ENCODE measurements around the gene ARL4A. TPM values are rescaled to one million over a fixed set of nuclear protein-coding genes. Genes with fewer than 3 reads are reported as not detected.

ARL4A gene
- total RNA-seq, 1 experiment from 2014 or later: 39.4 TPM

DNA sequence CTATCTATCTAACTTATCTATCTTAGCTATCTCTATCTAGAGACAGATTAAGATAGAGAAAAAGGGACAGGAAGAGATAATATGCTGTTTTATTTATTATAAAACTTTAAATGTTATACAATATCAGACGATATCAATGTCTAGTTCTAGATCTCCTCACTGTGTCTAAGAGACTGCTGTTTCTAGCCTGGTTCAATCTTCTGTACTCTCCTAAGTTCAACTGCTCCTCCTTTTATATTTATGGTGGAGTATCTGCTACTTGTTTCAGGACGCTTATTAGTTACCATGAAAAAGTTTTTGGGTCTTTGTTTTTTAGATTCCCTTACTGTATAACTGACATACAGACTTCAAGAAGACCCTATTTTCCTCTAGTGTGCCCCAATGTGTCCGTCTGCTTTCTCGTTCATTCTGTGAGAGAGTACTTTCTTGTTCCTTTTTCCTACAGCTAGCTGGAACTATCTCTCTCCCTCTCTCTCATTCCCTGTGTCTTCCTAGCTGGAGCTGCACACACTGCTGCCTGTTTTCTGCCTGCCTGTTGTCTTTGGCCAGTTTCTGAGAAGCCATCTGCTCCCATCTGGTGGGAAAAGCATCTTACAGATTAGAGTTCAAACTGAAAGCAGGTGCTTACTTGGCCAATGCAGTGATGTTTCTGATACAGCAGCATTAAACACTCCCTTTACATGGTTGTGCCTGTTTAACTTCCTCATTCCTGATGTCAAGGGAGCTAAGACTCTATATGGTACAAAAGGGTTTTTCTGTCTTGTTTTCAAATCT lies 49.4 kb upstream of the ARL4A start:
- Mint-ChIP-seq H3K4me3 (no peak overlapping the region), H3K9me3 (no peaks in the 10 kb centered on the region), H3K27me3 (ENCODE audit: low read depth) (no peaks in the 10 kb centered on the region), H3K27ac (no peak overlapping the region), H3K4me1 (0 out of 4 replicates have a peak, but pooled peaks cover 0 to 2% of the 10 kb centered on the region in 2 experiments), H3K36me3 (ENCODE audit: insufficient read depth in 1 of 3, low read depth in 3 of 3) (no peaks in the 10 kb centered on the region)
- Histone ChIP-seq H3K56ac (ENCODE audit: insufficient read length, low read depth, low read length) (no peak overlapping the region), H3K14ac (ENCODE audit: insufficient read depth, low read length) (no peak overlapping the region), H3K79me2 (ENCODE audit: insufficient read depth, low read length) (no peaks in the 10 kb centered on the region), H2BK12ac (ENCODE audit: insufficient read length, low read depth, low read length) (no peak overlapping the region), H2BK20ac (ENCODE audit: low read depth, low read length, poor library complexity, severe bottlenecking) (no peak overlapping the region), H3K18ac (ENCODE audit: insufficient read length, low read depth, low read length) (no peak overlapping the region), H3K27me3 (ENCODE audit: insufficient read depth, low read length) (no peaks in the 10 kb centered on the region; the same call in 1 of the 2 replicates), H3K79me1 (ENCODE audit: insufficient read depth, low read depth, low read length, poor library complexity, severe bottlenecking) (no peaks in the 10 kb centered on the region), H2BK15ac (ENCODE audit: low read depth, low read length) (no peak overlapping the region), H2AFZ (ENCODE audit: low read length) (no peak overlapping the region), H3K4me1 (ENCODE audit: insufficient read depth, low read length) (no peaks in the 10 kb centered on the region), H2AK5ac (ENCODE audit: insufficient read length, low read length) (no peak overlapping the region), H4K20me1 (ENCODE audit: control insufficient read depth, insufficient read depth, insufficient read length) (no peaks in the 10 kb centered on the region), H2BK120ac (ENCODE audit: low read depth, low read length, poor library complexity, severe bottlenecking) (no peak overlapping the region), H3K9me3 (ENCODE audit: control insufficient read depth, low read depth, low read length) (no peaks in the 10 kb centered on the region), H3T11ph (ENCODE audit: low read length) (no peak overlapping the region), H3K23me2 (ENCODE audit: insufficient read length, low read depth, low read length, poor library complexity, severe bottlenecking) (no peaks in the 10 kb centered on the region), H3K9ac (ENCODE audit: extremely low read depth, insufficient read length, low read length) (no peak overlapping the region), H3K27ac (ENCODE audit: insufficient read length, low read depth, low read length) (no peak overlapping the region), H4K8ac (replicated peaks; ENCODE audit: insufficient read length, low read depth, low read length) (no peak overlapping the region), H4K5ac (ENCODE audit: insufficient read length, low read depth, low read length) (no peak overlapping the region), H3K4ac (ENCODE audit: low read depth, low read length) (no peak overlapping the region), H2BK5ac (ENCODE audit: insufficient read length, low read length) (no peak overlapping the region), H3K4me2 (ENCODE audit: insufficient read depth, insufficient read length, low read length) (no peak overlapping the region), H4K91ac (ENCODE audit: insufficient read length, low read depth, low read length) (no peak overlapping the region), H3K23ac (ENCODE audit: insufficient read length, low read depth, low read length) (no peak overlapping the region)
- TF ChIP-seq, protein P1, sequence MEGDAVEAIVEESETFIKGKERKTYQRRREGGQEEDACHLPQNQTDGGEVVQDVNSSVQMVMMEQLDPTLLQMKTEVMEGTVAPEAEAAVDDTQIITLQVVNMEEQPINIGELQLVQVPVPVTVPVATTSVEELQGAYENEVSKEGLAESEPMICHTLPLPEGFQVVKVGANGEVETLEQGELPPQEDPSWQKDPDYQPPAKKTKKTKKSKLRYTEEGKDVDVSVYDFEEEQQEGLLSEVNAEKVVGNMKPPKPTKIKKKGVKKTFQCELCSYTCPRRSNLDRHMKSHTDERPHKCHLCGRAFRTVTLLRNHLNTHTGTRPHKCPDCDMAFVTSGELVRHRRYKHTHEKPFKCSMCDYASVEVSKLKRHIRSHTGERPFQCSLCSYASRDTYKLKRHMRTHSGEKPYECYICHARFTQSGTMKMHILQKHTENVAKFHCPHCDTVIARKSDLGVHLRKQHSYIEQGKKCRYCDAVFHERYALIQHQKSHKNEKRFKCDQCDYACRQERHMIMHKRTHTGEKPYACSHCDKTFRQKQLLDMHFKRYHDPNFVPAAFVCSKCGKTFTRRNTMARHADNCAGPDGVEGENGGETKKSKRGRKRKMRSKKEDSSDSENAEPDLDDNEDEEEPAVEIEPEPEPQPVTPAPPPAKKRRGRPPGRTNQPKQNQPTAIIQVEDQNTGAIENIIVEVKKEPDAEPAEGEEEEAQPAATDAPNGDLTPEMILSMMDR (conservative IDR thresholded peaks at IDR 0.05): no peak
- no CpG with 5 or more reads among the region's 4 CpGs for WGBS (ENCODE audit: extremely low coverage, insufficient read length, low lambda C conversion rate)
- no peak for DNase-seq

Measured in H9 (cell line).